ENCODE results near the gene KIAA1958.

GRCh38 chr9:112531666-112532282, 45.1 kb downstream of the KIAA1958 start:
- TF ChIP-seq POLR2A (IDR thresholded peaks at IDR 0.05) (no peak), CTCF (IDR thresholded peaks at IDR 0.05 in 4 of 5, conservative IDR thresholded peaks at IDR 0.05 in 1 of 5) (no peak)

Data from gastrocnemius medialis (tissue), 4 donors.